HG03025 (cell line): ENCODE data around the gene GAGE10.
"Not testable (repeated sequence)": the region's sequence is repeated elsewhere in the genome, so short reads cannot be mapped to it uniquely, and the experiment has no call there.

ENCODE experiments used
- ATAC-seq: cut with Tn5 transposase; IDR thresholded peaks from one replicate; pipeline ENCODE4 v1.9.1; 2021; ENCODE audit warnings: mild to moderate bottlenecking, moderate library complexity; ENCODE audit not compliant: unreplicated experiment, low FRiP score

The GAGE10 gene

DNA sequence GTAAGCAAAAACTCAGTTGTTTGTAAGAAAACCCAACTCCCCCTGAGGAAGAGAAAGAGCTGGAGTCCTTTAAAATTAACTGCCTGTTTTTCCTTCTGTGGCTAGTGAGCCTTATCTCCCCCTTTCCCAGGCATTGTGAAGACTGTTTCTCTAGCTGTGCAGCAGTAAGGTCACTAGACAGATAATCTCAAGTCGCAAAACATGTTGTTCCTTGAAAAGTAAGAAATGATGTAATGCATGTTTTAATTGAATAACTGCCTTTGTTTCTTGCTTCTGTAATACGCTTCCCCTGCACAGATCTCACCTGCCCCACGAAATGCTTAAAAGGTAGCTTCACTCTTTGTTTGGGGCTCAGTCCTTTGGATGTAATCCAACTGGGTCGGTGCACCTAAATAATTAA is 12.6 kb downstream of the GAGE10 start:
- no peak for ATAC-seq

DNA sequence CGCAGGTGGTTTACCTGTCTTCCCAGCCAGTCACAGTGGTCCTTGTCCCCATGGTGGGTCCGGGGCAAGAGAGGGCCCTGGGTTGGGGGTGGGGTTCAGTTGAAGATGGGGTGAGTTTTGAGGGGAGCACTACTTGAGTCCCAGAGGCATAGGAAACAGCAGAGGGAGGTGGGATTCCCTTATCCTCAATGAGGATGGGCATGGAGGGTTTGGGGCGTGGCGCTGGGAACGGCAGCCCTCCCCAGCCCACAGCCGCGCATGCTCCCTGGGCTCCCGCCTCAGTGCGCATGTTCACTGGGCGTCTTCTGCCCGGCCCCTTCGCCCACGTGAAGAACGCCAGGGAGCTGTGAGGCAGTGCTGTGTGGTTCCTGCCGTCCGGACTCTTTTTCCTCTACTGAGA is 18.3 kb downstream of the GAGE10 start, which contains the start of gene GAGE12J:
Gene GAGE12J, plus strand, starts transcription at position 301 of the 400 bp plus-strand sequence. CDS start 1,157 bp downstream, outside the sequence.
- ATAC-seq: not testable (repeated sequence)

DNA sequence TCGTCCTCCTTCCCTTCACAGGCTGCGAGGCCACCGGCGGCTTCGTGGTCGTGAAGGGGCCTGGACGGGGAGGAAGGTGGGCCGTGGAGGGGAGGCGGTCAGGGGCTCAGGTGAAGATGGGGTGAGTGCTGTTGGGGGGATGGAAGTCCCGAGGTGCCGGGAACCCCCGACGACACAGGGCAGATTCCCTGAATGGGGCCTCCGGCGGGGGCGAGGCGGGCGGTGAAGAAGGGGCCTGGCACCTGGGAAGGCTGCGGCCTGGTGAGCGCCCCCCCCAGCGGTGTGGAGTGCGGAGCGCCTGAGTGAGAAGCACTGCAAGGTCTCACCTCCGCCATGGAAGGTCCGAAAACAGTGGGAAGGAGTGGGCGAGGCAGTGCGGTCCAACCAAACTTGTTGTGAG is 18.8 kb downstream of the GAGE10 start:
- not testable (repeated sequence) for ATAC-seq

DNA sequence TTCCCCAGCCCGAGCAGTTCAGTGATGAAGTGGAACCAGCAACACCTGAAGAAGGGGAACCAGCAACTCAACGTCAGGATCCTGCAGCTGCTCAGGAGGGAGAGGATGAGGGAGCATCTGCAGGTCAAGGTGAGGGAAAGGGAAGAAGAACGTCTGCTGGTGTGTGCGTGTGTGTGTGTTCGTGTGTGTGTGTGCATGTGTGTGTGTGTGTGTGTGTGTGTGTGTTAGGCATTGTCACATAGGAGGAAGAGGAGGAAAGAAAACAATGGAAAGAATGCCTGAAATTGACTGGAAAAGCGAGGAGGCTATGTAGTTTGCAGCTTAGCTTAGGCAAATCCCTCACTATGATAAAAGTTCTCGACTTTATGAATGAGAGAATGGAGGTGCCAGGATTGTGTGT is 20.3 kb downstream of the GAGE10 start:
- not testable (repeated sequence) for ATAC-seq

DNA sequence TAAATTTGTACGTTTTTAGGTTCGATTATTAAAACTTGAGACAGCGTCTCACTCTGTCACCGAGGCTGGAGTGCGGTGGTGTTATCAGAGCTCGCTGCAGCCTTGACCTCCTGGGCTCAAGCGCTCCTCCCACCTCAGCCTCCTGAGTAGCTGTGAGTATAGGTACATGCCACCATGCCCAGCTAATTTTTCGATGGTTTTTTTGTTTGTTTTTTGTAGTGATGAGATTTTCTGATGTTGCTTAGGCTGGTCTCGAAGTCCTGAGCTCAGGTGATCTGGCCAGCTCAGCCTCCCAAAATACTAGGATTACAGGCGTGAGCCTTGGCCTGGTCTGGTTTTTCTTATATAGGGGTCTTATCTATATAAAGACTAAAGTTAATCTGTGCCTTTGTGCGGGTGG is 27.0 kb downstream of the GAGE10 start:
- ATAC-seq: not testable (repeated sequence)

DNA sequence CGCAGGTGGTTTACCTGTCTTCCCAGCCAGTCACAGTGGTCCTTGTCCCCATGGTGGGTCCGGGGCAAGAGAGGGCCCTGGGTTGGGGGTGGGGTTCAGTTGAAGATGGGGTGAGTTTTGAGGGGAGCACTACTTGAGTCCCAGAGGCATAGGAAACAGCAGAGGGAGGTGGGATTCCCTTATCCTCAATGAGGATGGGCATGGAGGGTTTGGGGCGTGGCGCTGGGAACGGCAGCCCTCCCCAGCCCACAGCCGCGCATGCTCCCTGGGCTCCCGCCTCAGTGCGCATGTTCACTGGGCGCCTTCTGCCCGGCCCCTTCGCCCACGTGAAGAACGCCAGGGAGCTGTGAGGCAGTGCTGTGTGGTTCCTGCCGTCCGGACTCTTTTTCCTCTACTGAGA is 27.8 kb downstream of the GAGE10 start, which contains the start of gene GAGE13:
Gene GAGE13, plus strand, starts transcription at position 301 of the 400 bp plus-strand sequence. CDS start 1,156 bp downstream, outside the sequence.
- not testable (repeated sequence) for ATAC-seq

DNA sequence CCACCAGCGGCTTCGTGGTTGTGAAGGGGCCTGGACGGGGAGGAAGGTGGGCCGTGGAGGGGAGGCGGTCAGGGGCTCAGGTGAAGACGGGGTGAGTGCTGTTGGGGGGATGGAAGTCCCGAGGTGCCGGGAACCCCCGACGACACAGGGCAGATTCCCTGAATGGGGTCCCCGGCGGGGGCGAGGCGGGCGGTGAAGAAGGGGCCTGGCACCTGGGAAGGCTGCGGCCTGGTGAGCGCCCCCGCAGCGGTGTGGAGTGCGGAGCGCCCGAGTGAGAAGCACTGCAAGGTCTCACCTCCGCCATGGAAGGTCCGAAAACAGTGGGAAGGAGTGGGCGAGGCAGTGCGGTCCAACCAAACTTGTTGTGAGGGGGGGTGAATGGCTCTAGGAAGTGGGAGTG is 28.4 kb downstream of the GAGE10 start:
- ATAC-seq: not testable (repeated sequence)

DNA sequence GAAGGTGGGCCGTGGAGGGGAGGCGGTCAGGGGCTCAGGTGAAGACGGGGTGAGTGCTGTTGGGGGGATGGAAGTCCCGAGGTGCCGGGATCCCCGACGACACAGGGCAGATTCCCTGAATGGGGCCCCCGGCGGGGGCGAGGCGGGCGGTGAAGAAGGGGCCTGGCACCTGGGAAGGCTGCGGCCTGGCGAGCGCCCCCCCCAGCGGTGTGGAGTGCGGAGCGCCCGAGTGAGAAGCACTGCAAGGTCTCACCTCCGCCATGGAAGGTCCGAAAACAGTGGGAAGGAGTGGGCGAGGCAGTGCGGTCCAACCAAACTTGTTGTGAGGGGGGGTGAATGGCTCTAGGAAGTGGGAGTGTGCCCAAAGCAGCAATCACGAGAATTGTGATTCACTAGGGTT is 38.0 kb downstream of the GAGE10 start:
- not testable (repeated sequence) for ATAC-seq

DNA sequence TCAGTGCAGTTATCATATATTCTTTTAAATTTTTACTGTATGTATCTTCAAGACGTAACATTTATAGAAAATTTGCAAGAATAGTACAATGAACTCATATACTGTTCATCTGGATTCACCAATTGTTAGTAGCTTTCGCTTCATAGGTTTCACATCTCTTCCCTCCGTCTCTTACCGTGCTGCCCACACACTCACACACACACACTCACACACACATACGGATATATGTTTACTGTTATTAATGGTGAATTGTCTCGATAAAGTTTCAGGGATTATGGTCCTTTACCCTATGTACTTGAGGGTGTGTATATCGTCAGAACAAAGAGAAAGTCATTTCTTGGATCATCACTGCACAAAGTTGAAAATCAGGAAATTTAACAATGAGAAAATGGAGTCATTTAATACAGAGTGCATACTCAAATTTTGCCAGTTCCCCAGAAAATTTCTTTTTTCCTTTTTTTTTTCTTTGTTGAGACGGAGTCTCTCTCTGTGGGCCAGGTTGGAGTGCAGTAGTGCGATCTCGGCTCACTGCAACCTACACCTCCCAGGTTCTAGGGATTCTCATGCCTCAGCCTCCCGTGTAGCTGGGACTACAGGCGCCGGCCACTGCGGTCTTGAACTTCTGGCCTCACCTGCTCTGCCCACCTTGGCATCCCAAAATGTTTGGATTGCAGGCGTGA is 41.2 kb downstream of the GAGE10 start:
- ATAC-seq: not testable (repeated sequence)

DNA sequence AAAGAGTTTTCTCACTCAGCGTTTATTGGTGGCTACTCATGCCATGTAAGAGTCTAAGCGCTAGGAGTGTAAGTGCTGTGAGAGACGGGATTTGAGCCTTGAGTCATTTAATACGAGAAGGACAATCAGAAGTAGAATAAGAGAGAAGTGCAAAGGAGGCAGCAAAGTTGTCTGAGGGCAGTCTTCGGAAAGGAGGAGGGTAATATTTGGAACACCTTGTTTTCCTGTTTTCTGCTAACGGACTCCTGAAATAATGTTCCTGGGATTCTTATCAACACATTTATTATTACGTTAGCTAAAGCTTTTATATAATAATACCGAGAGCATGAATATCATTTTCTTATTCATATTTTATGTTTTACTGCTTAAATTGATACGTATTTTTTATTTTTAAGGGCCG is 42.0 kb downstream of the GAGE10 start:
- not testable (repeated sequence) for ATAC-seq

DNA sequence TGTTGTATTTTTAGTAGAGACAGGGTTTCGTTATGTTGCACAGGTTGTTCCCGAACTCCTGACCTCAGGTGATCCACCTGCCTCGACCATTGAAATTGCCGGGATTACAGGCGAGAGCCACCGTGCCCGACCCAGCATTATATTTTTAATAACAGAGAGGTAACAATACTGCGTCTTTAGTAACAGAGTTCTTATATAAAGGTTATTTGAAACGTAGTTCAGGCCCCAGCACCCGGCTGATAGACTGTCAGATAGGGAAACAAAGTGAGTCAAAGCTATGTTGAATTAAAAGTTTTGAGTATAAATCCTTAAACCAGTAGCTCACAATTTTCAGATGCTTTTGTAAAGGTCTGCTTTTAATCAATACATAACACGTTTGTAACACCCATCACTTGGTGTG is 42.7 kb downstream of the GAGE10 start:
- ATAC-seq: not testable (repeated sequence)
